ENCODE results near the gene RPS6KB2. TPM values are rescaled to one million over a fixed set of nuclear protein-coding genes. Genes with fewer than 3 reads are reported as not detected.
"Not testable (repeated sequence)": the region's sequence is repeated elsewhere in the genome, so short reads cannot be mapped to it uniquely, and the experiment has no call there.

The RPS6KB2 gene
- total RNA-seq, 1 experiment from 2014 or later = 54.1 TPM

GRCh38 chr11:67423466-67423865, 4.8 kb upstream of the RPS6KB2 start:
- H3K9me3 ChIP-seq (ENCODE audit: control insufficient read depth in 1 of 2, insufficient read depth in 1 of 2, low read depth in 1 of 2, low read length in 2 of 2) = no peaks in the 10 kb centered on the region
- no peak overlapping the region for H3K27ac ChIP-seq (ENCODE audit: low read depth, low read length)
- H3K4me3 ChIP-seq (replicated peaks in 1 of 2; ENCODE audit: low read depth in 1 of 2, low read length in 2 of 2) = no peak overlapping the region
- H2AFZ ChIP-seq (ENCODE audit: low read depth, low read length, poor library complexity, severe bottlenecking) = no peak overlapping the region
- BruUV-seq (replicated peaks) = no TSS peak
- intact Hi-C loops (cut with micrococcal nuclease) = no loop called here
- H3K9ac ChIP-seq (ENCODE audit: low read length) = no peak overlapping the region
- no peak for DNase-seq (ENCODE audit: low read depth, low spot score)
- CTCF ChIA-PET = no interaction called here
- RAD21 ChIA-PET (ENCODE audit: low non-redundant PET in 1 of 2, low total read pairs in 2 of 2, uncharacterized antibody in 2 of 2, unreplicated experiment in 2 of 2) = no interaction called here
- H3K79me2 ChIP-seq (ENCODE audit: insufficient read depth, low read length) = peaks cover 2% of the 10 kb centered on the region
- peaks cover 11 to 29% of the 10 kb centered on the region in 2 experiments; a peak in 3 of 4 replicates for H3K4me1 ChIP-seq (ENCODE audit: control insufficient read depth in 1 of 2, insufficient read depth in 2 of 2, low read length in 2 of 2)
- no peaks in the 10 kb centered on the region for H3K9me2 ChIP-seq (ENCODE audit: insufficient read depth)
- no peaks in the 10 kb centered on the region for H4K20me1 ChIP-seq (ENCODE audit: insufficient read depth)
- POLR2A ChIA-PET = interaction anchor here (1.2 kb wide), 1 partner anchor 22 kb away, joined by 3 read pairs; the partner anchor contains the start of gene PPP1CA
- TF ChIP-seq ZNF274 (IDR thresholded peaks at IDR 0.05; ENCODE audit: low read depth, low read length) = no peak
- no peak for TF ChIP-seq JUND (IDR thresholded peaks at IDR 0.05)
- TF ChIP-seq EZH2phosphoT487 (IDR thresholded peaks at IDR 0.05; ENCODE audit: borderline replicate concordance) = no peak
- no peak for TF ChIP-seq YY1 (IDR thresholded peaks at IDR 0.05; ENCODE audit: extremely low read depth, insufficient replicate concordance, low read depth, low read length)
- TF ChIP-seq SRF (IDR thresholded peaks at IDR 0.05; ENCODE audit: low read depth) = no peak
- no peak for TF ChIP-seq CEBPB (IDR thresholded peaks at IDR 0.05; ENCODE audit: low read depth)
- TF ChIP-seq CBX3 (IDR thresholded peaks at IDR 0.05; ENCODE audit: low read depth) = no peak
- TF ChIP-seq POLR2A (IDR thresholded peaks at IDR 0.05; ENCODE audit: borderline replicate concordance, extremely low read depth, insufficient read depth, insufficient read length) = no peak
- TF ChIP-seq ATF3 (IDR thresholded peaks at IDR 0.05) = no peak
- no peak for TF ChIP-seq POLR2AphosphoS5 (IDR thresholded peaks at IDR 0.05; ENCODE audit: low read depth, low read length)
- no peaks in the 10 kb centered on the region for H3K27me3 ChIP-seq (ENCODE audit: insufficient read depth, low read length)
- no peaks in the 10 kb centered on the region for H3K36me3 ChIP-seq (ENCODE audit: control insufficient read depth in 1 of 2, insufficient read depth in 2 of 2, low read length in 2 of 2)
- no peak for ATAC-seq
- no peak overlapping the region for H3K4me2 ChIP-seq (ENCODE audit: low read length)

- H3K9me2 ChIP-seq (ENCODE audit: insufficient read depth) = no peaks in the 10 kb centered on the region
- no peak for TF ChIP-seq CTCF (IDR thresholded peaks at IDR 0.05 in 2 of 3, conservative IDR thresholded peaks at IDR 0.05 in 1 of 3; ENCODE audit: borderline replicate concordance in 1 of 3, insufficient read depth in 1 of 3, low read depth in 2 of 3, low read length in 2 of 3)
- no peak overlapping the region for H3K4me3 ChIP-seq (replicated peaks in 1 of 2; ENCODE audit: low read depth in 1 of 2, low read length in 2 of 2)
- no peaks in the 10 kb centered on the region for H3K9me3 ChIP-seq (ENCODE audit: control insufficient read depth in 1 of 2, insufficient read depth in 1 of 2, low read depth in 1 of 2, low read length in 2 of 2)
- RAD21 ChIA-PET (ENCODE audit: low non-redundant PET in 1 of 2, low total read pairs in 2 of 2, uncharacterized antibody in 2 of 2, unreplicated experiment in 2 of 2) = no interaction called here
- no peak overlapping the region for H3K4me2 ChIP-seq (ENCODE audit: low read length)
- no peak overlapping the region for H3K9ac ChIP-seq (ENCODE audit: low read length)
- peaks cover 11 to 31% of the 10 kb centered on the region in 2 experiments; a peak in 3 of 4 replicates for H3K4me1 ChIP-seq (ENCODE audit: control insufficient read depth in 1 of 2, insufficient read depth in 2 of 2, low read length in 2 of 2)
- no peak overlapping the region for H3K27ac ChIP-seq (ENCODE audit: low read depth, low read length)
- intact Hi-C loops (cut with micrococcal nuclease) = no loop called here
- ATAC-seq (no peak), DNase-seq (ENCODE audit: low read depth, low spot score) (no peak)
- H4K20me1 ChIP-seq (ENCODE audit: insufficient read depth) = no peaks in the 10 kb centered on the region
- POLR2A ChIA-PET = no interaction called here
- no TSS peak for BruUV-seq (replicated peaks)
- no peaks in the 10 kb centered on the region for H3K27me3 ChIP-seq (ENCODE audit: insufficient read depth, low read length)
- H2AFZ ChIP-seq (ENCODE audit: low read depth, low read length, poor library complexity, severe bottlenecking) = no peak overlapping the region
- peaks cover 8% of the 10 kb centered on the region for H3K79me2 ChIP-seq (ENCODE audit: insufficient read depth, low read length)
- H3K36me3 ChIP-seq (ENCODE audit: control insufficient read depth in 1 of 2, insufficient read depth in 2 of 2, low read length in 2 of 2) = no peaks in the 10 kb centered on the region
- CTCF ChIA-PET = interaction anchor here (1.3 kb wide), 1 partner anchor 22 kb away, joined by 5 read pairs; the partner anchor contains the start of gene PPP1CA
Measured at GRCh38 chr11:67423891-67424613, 4.2 kb upstream of the RPS6KB2 start.

GRCh38 chr11:67427364-67427859, 882 bp upstream of the RPS6KB2 start:
- H3K36me3 ChIP-seq (ENCODE audit: control insufficient read depth in 1 of 2, insufficient read depth in 2 of 2, low read length in 2 of 2); H3K9ac ChIP-seq (ENCODE audit: low read length); BruUV-seq (replicated peaks); H3K4me3 ChIP-seq (replicated peaks in 1 of 2; ENCODE audit: low read depth in 1 of 2, low read length in 2 of 2); H3K9me2 ChIP-seq (ENCODE audit: insufficient read depth); RAD21 ChIA-PET (ENCODE audit: low non-redundant PET in 1 of 2, low total read pairs in 2 of 2, uncharacterized antibody in 2 of 2, unreplicated experiment in 2 of 2); DNase-seq (ENCODE audit: low read depth, low spot score); H3K9me3 ChIP-seq (ENCODE audit: control insufficient read depth in 1 of 2, insufficient read depth in 1 of 2, low read depth in 1 of 2, low read length in 2 of 2); CTCF ChIA-PET; H4K20me1 ChIP-seq (ENCODE audit: insufficient read depth); H2AFZ ChIP-seq (ENCODE audit: low read depth, low read length, poor library complexity, severe bottlenecking); ATAC-seq; H3K27me3 ChIP-seq (ENCODE audit: insufficient read depth, low read length): not testable (repeated sequence)
- peaks cover 15 to 21% of the 10 kb centered on the region in 2 experiments for H3K4me1 ChIP-seq (ENCODE audit: control insufficient read depth in 1 of 2, insufficient read depth in 2 of 2, low read length in 2 of 2)
- H3K79me2 ChIP-seq (ENCODE audit: insufficient read depth, low read length) = peaks cover 27% of the 10 kb centered on the region
- POLR2A ChIA-PET = interaction anchor here (0.7 kb wide), 1 partner anchor 59 kb away, joined by 3 read pairs; no protein-coding TSS in a partner anchor
- intact Hi-C loops (cut with micrococcal nuclease) = loop anchor here (5.0 kb wide), 1 partner anchor 80 kb away; the partner anchor contains the start of genes CDK2AP2 and PITPNM1
- H3K27ac ChIP-seq (ENCODE audit: low read depth, low read length) = peak overlapping the region; percentile 20; the same call in 1 of the 2 replicates
- peak overlapping the region; percentile 95; the same call in 1 of the 2 replicates for H3K4me2 ChIP-seq (ENCODE audit: low read length)
